ENCODE measurements around the gene MYO16. TPM values are rescaled to one million over a fixed set of nuclear protein-coding genes. Genes with fewer than 3 reads are reported as not detected.

Gene MYO16
- total and polyA plus RNA-seq, 4 experiments from 2014 or later, result 0.54 to 14.9 (median 6.3) TPM

GRCh38 chr13:109150696-109151095 is 521.3 kb downstream of the MYO16 start:
- Mint-ChIP-seq H3K27me3 (peaks cover under 1 to 3% of the 10 kb centered on the region in 2 donors), H3K9me3 (no peaks in the 10 kb centered on the region), H3K4me3 (no peak overlapping the region), H3K27ac (no peak overlapping the region), H3K4me1 (no peaks in the 10 kb centered on the region), H3K36me3 (no peaks in the 10 kb centered on the region)
- Histone ChIP-seq H3K4me1 (ENCODE audit: insufficient read depth, low read length) (no peaks in the 10 kb centered on the region), H3K4me3 (ENCODE audit: low read length in 2 of 2) (no peak overlapping the region), H3K27ac (ENCODE audit: low read depth, low read length) (no peak overlapping the region), H3K27me3 (ENCODE audit: insufficient read depth, low read length) (no peaks in the 10 kb centered on the region), H3K9me3 (ENCODE audit: control insufficient read depth in 1 of 2, low read length in 2 of 2) (no peaks in the 10 kb centered on the region), H3K36me3 (ENCODE audit: insufficient read depth, low read length) (no peaks in the 10 kb centered on the region)
- DNase-seq, result no peak
- intact Hi-C loops (cut with micrococcal nuclease), result no loop called here
- ChIA-PET CTCF (ENCODE audit: partially characterized antibody) (no interaction called here), POLR2A (ENCODE audit: partially characterized antibody) (no interaction called here)

- no peaks in the 10 kb centered on the region for H3K4me1 Mint-ChIP-seq
- no peaks in the 10 kb centered on the region for H3K36me3 ChIP-seq (ENCODE audit: insufficient read depth, low read length)
- no peaks in the 10 kb centered on the region for H3K4me1 ChIP-seq (ENCODE audit: insufficient read depth, low read length)
- DNase-seq, result no peak
- POLR2A ChIA-PET (ENCODE audit: partially characterized antibody), result no interaction called here
- H3K27ac Mint-ChIP-seq, result no peak overlapping the region
- H3K4me3 ChIP-seq (ENCODE audit: low read length in 2 of 2), result no peak overlapping the region
- intact Hi-C loops (cut with micrococcal nuclease), result no loop called here
- H3K36me3 Mint-ChIP-seq, result no peaks in the 10 kb centered on the region
- peaks cover 0 to 3% of the 10 kb centered on the region in 2 donors for H3K27me3 Mint-ChIP-seq
- no peak overlapping the region for H3K27ac ChIP-seq (ENCODE audit: low read depth, low read length)
- CTCF ChIA-PET (ENCODE audit: partially characterized antibody), result no interaction called here
- no peaks in the 10 kb centered on the region for H3K9me3 ChIP-seq (ENCODE audit: control insufficient read depth in 1 of 2, low read length in 2 of 2)
- no peaks in the 10 kb centered on the region for H3K9me3 Mint-ChIP-seq
- no peak overlapping the region for H3K4me3 Mint-ChIP-seq
- H3K27me3 ChIP-seq (ENCODE audit: insufficient read depth, low read length), result no peaks in the 10 kb centered on the region
Measured at GRCh38 chr13:109151255-109151654, 521.8 kb downstream of the MYO16 start.

- ChIA-PET CTCF (ENCODE audit: partially characterized antibody) (no interaction called here), POLR2A (ENCODE audit: partially characterized antibody) (no interaction called here)
- no peak for DNase-seq
- H3K27me3 ChIP-seq (ENCODE audit: insufficient read depth, low read length), result no peaks in the 10 kb centered on the region
- Mint-ChIP-seq H3K27me3 (peaks cover 0 to 3% of the 10 kb centered on the region in 2 donors), H3K36me3 (no peaks in the 10 kb centered on the region), H3K4me1 (no peaks in the 10 kb centered on the region), H3K9me3 (no peaks in the 10 kb centered on the region), H3K4me3 (no peak overlapping the region), H3K27ac (no peak overlapping the region)
- H3K27ac ChIP-seq (ENCODE audit: low read depth, low read length), result no peak overlapping the region
- H3K4me3 ChIP-seq (ENCODE audit: low read length in 2 of 2), result no peak overlapping the region
- H3K4me1 ChIP-seq (ENCODE audit: insufficient read depth, low read length), result no peaks in the 10 kb centered on the region
- H3K9me3 ChIP-seq (ENCODE audit: control insufficient read depth in 1 of 2, low read length in 2 of 2), result no peaks in the 10 kb centered on the region
- no peaks in the 10 kb centered on the region for H3K36me3 ChIP-seq (ENCODE audit: insufficient read depth, low read length)
- intact Hi-C loops (cut with micrococcal nuclease), result no loop called here
Measured at GRCh38 chr13:109151696-109152095, 522.3 kb downstream of the MYO16 start.

GRCh38 chr13:109152311-109152820 is 523.0 kb downstream of the MYO16 start:
- H3K27me3 ChIP-seq (ENCODE audit: insufficient read depth, low read length), result no peaks in the 10 kb centered on the region
- Mint-ChIP-seq H3K27ac (no peak overlapping the region), H3K4me1 (no peaks in the 10 kb centered on the region), H3K36me3 (no peaks in the 10 kb centered on the region), H3K4me3 (no peak overlapping the region), H3K9me3 (no peaks in the 10 kb centered on the region), H3K27me3 (peaks cover 0 to 3% of the 10 kb centered on the region in 2 donors)
- intact Hi-C loops (cut with micrococcal nuclease), result no loop called here
- H3K9me3 ChIP-seq (ENCODE audit: control insufficient read depth in 1 of 2, low read length in 2 of 2), result no peaks in the 10 kb centered on the region
- ChIA-PET POLR2A (ENCODE audit: partially characterized antibody) (no interaction called here), CTCF (ENCODE audit: partially characterized antibody) (no interaction called here)
- no peak overlapping the region for H3K4me3 ChIP-seq (ENCODE audit: low read length in 2 of 2)
- DNase-seq, result no peak
- H3K27ac ChIP-seq (ENCODE audit: low read depth, low read length), result no peak overlapping the region
- no peaks in the 10 kb centered on the region for H3K36me3 ChIP-seq (ENCODE audit: insufficient read depth, low read length)
- no peaks in the 10 kb centered on the region for H3K4me1 ChIP-seq (ENCODE audit: insufficient read depth, low read length)

- no peaks in the 10 kb centered on the region for H3K9me3 Mint-ChIP-seq
- H3K27me3 Mint-ChIP-seq, result peaks cover 0 to 3% of the 10 kb centered on the region in 2 donors
- ChIA-PET CTCF (ENCODE audit: partially characterized antibody) (no interaction called here), POLR2A (ENCODE audit: partially characterized antibody) (no interaction called here)
- no peak for DNase-seq
- H3K4me1 Mint-ChIP-seq, result no peaks in the 10 kb centered on the region
- Histone ChIP-seq H3K36me3 (ENCODE audit: insufficient read depth, low read length) (no peaks in the 10 kb centered on the region), H3K27me3 (ENCODE audit: insufficient read depth, low read length) (no peaks in the 10 kb centered on the region), H3K27ac (ENCODE audit: low read depth, low read length) (no peak overlapping the region), H3K4me1 (ENCODE audit: insufficient read depth, low read length) (no peaks in the 10 kb centered on the region), H3K4me3 (ENCODE audit: low read length in 2 of 2) (no peak overlapping the region), H3K9me3 (ENCODE audit: control insufficient read depth in 1 of 2, low read length in 2 of 2) (no peaks in the 10 kb centered on the region)
- no peak overlapping the region for H3K27ac Mint-ChIP-seq
- intact Hi-C loops (cut with micrococcal nuclease), result no loop called here
- H3K36me3 Mint-ChIP-seq, result no peaks in the 10 kb centered on the region
- H3K4me3 Mint-ChIP-seq, result no peak overlapping the region
Measured at GRCh38 chr13:109152941-109153340, 523.5 kb downstream of the MYO16 start.

- H3K27me3 ChIP-seq (ENCODE audit: insufficient read depth, low read length), result no peaks in the 10 kb centered on the region
- no peaks in the 10 kb centered on the region for H3K4me1 ChIP-seq (ENCODE audit: insufficient read depth, low read length)
- intact Hi-C loops (cut with micrococcal nuclease), result no loop called here
- no peaks in the 10 kb centered on the region for H3K9me3 Mint-ChIP-seq
- H3K27me3 Mint-ChIP-seq, result no peaks in the 10 kb centered on the region
- H3K9me3 ChIP-seq (ENCODE audit: control insufficient read depth in 1 of 2, low read length in 2 of 2), result no peaks in the 10 kb centered on the region
- no peak overlapping the region for H3K4me3 ChIP-seq (ENCODE audit: low read length in 2 of 2)
- H3K36me3 Mint-ChIP-seq, result no peaks in the 10 kb centered on the region
- POLR2A ChIA-PET (ENCODE audit: partially characterized antibody), result no interaction called here
- no peak overlapping the region for H3K4me3 Mint-ChIP-seq
- CTCF ChIA-PET (ENCODE audit: partially characterized antibody), result no interaction called here
- H3K4me1 Mint-ChIP-seq, result no peaks in the 10 kb centered on the region
- no peaks in the 10 kb centered on the region for H3K36me3 ChIP-seq (ENCODE audit: insufficient read depth, low read length)
- H3K27ac Mint-ChIP-seq, result no peak overlapping the region
- no peak for DNase-seq
- H3K27ac ChIP-seq (ENCODE audit: low read depth, low read length), result no peak overlapping the region
Measured at GRCh38 chr13:109154146-109154545, 524.7 kb downstream of the MYO16 start.

GRCh38 chr13:109154546-109154945 is 525.1 kb downstream of the MYO16 start:
- Histone ChIP-seq H3K27me3 (ENCODE audit: insufficient read depth, low read length) (no peaks in the 10 kb centered on the region), H3K9me3 (ENCODE audit: control insufficient read depth in 1 of 2, low read length in 2 of 2) (no peaks in the 10 kb centered on the region), H3K4me3 (ENCODE audit: low read length in 2 of 2) (no peak overlapping the region), H3K27ac (ENCODE audit: low read depth, low read length) (no peak overlapping the region), H3K36me3 (ENCODE audit: insufficient read depth, low read length) (no peaks in the 10 kb centered on the region), H3K4me1 (ENCODE audit: insufficient read depth, low read length) (no peaks in the 10 kb centered on the region)
- ChIA-PET POLR2A (ENCODE audit: partially characterized antibody) (no interaction called here), CTCF (ENCODE audit: partially characterized antibody) (no interaction called here)
- Mint-ChIP-seq H3K4me3 (no peak overlapping the region), H3K27me3 (no peaks in the 10 kb centered on the region), H3K4me1 (peaks cover 0 to under 1% (median 0%) of the 10 kb centered on the region in 4 donors), H3K36me3 (no peaks in the 10 kb centered on the region), H3K27ac (no peak overlapping the region), H3K9me3 (no peaks in the 10 kb centered on the region)
- no peak for DNase-seq
- intact Hi-C loops (cut with micrococcal nuclease), result no loop called here

All from CD4-positive, alpha-beta memory T cell (primary cell).